Mesendoderm (in vitro differentiated cells): ENCODE data around the gene IL25.
"Not testable (repeated sequence)": the region's sequence is repeated elsewhere in the genome, so short reads cannot be mapped to it uniquely, and the experiment has no call there.

Experiments
- DNase-seq: peaks from one replicate; pipeline ENCODE4 v3.0.0; 2013
- H2AK5ac ChIP-seq: 2 replicates; pipeline ENCODE4 v1.6.1; 2013; ENCODE audit warnings: low read length, inconsistent platforms
- H2BK120ac ChIP-seq: 2 replicates; pipeline ENCODE4 v1.6.1; 2013; ENCODE audit warnings: low read depth, mild to moderate bottlenecking, low read length, moderate library complexity, mixed read lengths
- H2BK15ac ChIP-seq: replicated peaks from 2 replicates; pipeline ENCODE4 v1.6.1; 2013; ENCODE audit warnings: low read depth, mild to moderate bottlenecking, moderate library complexity
- H2BK5ac ChIP-seq: 2 replicates; pipeline ENCODE4 v1.6.1; 2013; ENCODE audit warnings: low read length, inconsistent platforms
- H3K18ac ChIP-seq: 2 replicates; pipeline ENCODE4 v1.6.1; 2013; ENCODE audit warnings: mild to moderate bottlenecking, low read length, mixed read lengths
- H3K23ac ChIP-seq: one replicate; pipeline ENCODE4 v1.6.1; 2013; ENCODE audit warnings: low read length
- H3K27ac ChIP-seq: 2 replicates; pipeline ENCODE4 v1.5.1; 2013; ENCODE audit warnings: low read depth, mild to moderate bottlenecking, inconsistent platforms, low read length, moderate library complexity
- H3K27me3 ChIP-seq: 2 replicates; pipeline ENCODE4 v1.6.1; 2013; ENCODE audit warnings: low read length, control low read depth, mild to moderate bottlenecking, inconsistent platforms; ENCODE audit not compliant: insufficient read depth, poor library complexity
- H3K36me3 ChIP-seq: 2 replicates; pipeline ENCODE4 v1.6.1; 2013; ENCODE audit warnings: low read length, inconsistent platforms; ENCODE audit not compliant: control insufficient read depth, insufficient read depth
- H3K4ac ChIP-seq: one replicate; pipeline ENCODE4 v1.6.1; 2013; ENCODE audit warnings: low read depth, mild to moderate bottlenecking, low read length, moderate library complexity
- H3K4me1 ChIP-seq: 2 replicates; pipeline ENCODE4 v1.6.1; 2013; ENCODE audit warnings: low read depth, low read length, inconsistent platforms; ENCODE audit not compliant: control insufficient read depth
- H3K4me2 ChIP-seq: 2 replicates; pipeline ENCODE4 v1.6.1; 2013; ENCODE audit warnings: low read length
- H3K4me3 ChIP-seq: 2 replicates; pipeline ENCODE4 v1.5.1; 2013; ENCODE audit warnings: mild to moderate bottlenecking, low read length
- H3K56ac ChIP-seq: one replicate; pipeline ENCODE4 v1.6.1; 2013; ENCODE audit warnings: low read length
- H3K79me1 ChIP-seq: 2 replicates; pipeline ENCODE4 v1.6.1; 2013; ENCODE audit warnings: low read length, inconsistent platforms
- H3K79me2 ChIP-seq: 2 replicates; pipeline ENCODE4 v1.6.1; 2013; ENCODE audit warnings: mild to moderate bottlenecking, low read length; ENCODE audit not compliant: control insufficient read depth, insufficient read depth
- H3K9ac ChIP-seq: 2 replicates; pipeline ENCODE4 v1.6.1; 2013; ENCODE audit warnings: low read length, inconsistent platforms
- H4K5ac ChIP-seq: one replicate; pipeline ENCODE4 v1.6.1; 2013; ENCODE audit warnings: low read length
- H4K8ac ChIP-seq: one replicate; pipeline ENCODE4 v1.6.1; 2013; ENCODE audit warnings: low read depth, mild to moderate bottlenecking, control low read depth, low read length, moderate library complexity
- WGBS: extraction: QIAGEN DNeasy Blood & Tissue Kit; methylation state at CpG from one replicate; pipeline ENCODE4 v1.1.7; 2013; ENCODE audit warnings: low lambda C conversion rate, missing lambda C conversion rate; ENCODE audit not compliant: insufficient coverage; ENCODE audit errors: extremely low coverage; 5-methylcytosine and 5-hydroxymethylcytosine counted together

IL25 gene

GRCh38 chr14:23417269-23417668 lies 44.7 kb downstream of the IL25 start:
- not testable (repeated sequence) for H2BK120ac ChIP-seq, H2AK5ac ChIP-seq, H3K36me3 ChIP-seq, H2BK5ac ChIP-seq, DNase-seq, H3K4ac ChIP-seq, H3K56ac ChIP-seq, H3K27me3 ChIP-seq, H3K18ac ChIP-seq, H4K5ac ChIP-seq, H4K8ac ChIP-seq, H2BK15ac ChIP-seq, H3K27ac ChIP-seq, H3K23ac ChIP-seq, H3K4me3 ChIP-seq, H3K79me1 ChIP-seq, H3K9ac ChIP-seq, H3K4me2 ChIP-seq, H3K79me2 ChIP-seq, H3K4me1 ChIP-seq
- no CpG with 5 or more reads among the region's 12 CpGs for WGBS

GRCh38 chr14:23418021-23418420 lies 45.4 kb downstream of the IL25 start:
- H3K4me2 ChIP-seq, result no peak overlapping the region
- WGBS, result no CpG with 5 or more reads among the region's 21 CpGs
- H2BK5ac ChIP-seq, result no peak overlapping the region
- no peaks in the 10 kb centered on the region for H3K79me1 ChIP-seq
- no peak overlapping the region for H3K18ac ChIP-seq
- H3K4ac ChIP-seq, result no peak overlapping the region
- H3K27me3 ChIP-seq, result no peaks in the 10 kb centered on the region
- DNase-seq, result no peak
- H2BK15ac ChIP-seq, result no peak overlapping the region
- no peak overlapping the region for H2BK120ac ChIP-seq
- H4K8ac ChIP-seq, result no peak overlapping the region
- H4K5ac ChIP-seq, result no peak overlapping the region
- no peak overlapping the region for H3K27ac ChIP-seq
- H3K4me1 ChIP-seq, result no peaks in the 10 kb centered on the region
- no peak overlapping the region for H3K23ac ChIP-seq
- no peak overlapping the region for H3K56ac ChIP-seq
- no peaks in the 10 kb centered on the region for H3K36me3 ChIP-seq
- no peak overlapping the region for H3K9ac ChIP-seq
- no peak overlapping the region for H2AK5ac ChIP-seq
- no peaks in the 10 kb centered on the region for H3K79me2 ChIP-seq
- H3K4me3 ChIP-seq, result no peak overlapping the region

- not testable (repeated sequence) for H3K4me2 ChIP-seq, H2BK120ac ChIP-seq, H3K4me3 ChIP-seq, H3K79me2 ChIP-seq, DNase-seq, H3K4me1 ChIP-seq, H3K27me3 ChIP-seq, H2AK5ac ChIP-seq, H4K8ac ChIP-seq, H2BK5ac ChIP-seq, H4K5ac ChIP-seq, H3K56ac ChIP-seq, H3K23ac ChIP-seq, H3K4ac ChIP-seq, H2BK15ac ChIP-seq, H3K36me3 ChIP-seq, H3K18ac ChIP-seq, H3K27ac ChIP-seq, H3K79me1 ChIP-seq, H3K9ac ChIP-seq
- 100% methylated on average over 1 of the region's 17 CpGs for WGBS
Observed at GRCh38 chr14:23419646-23420045, 47.0 kb downstream of the IL25 start.

GRCh38 chr14:23421594-23421993 lies 49.0 kb downstream of the IL25 start:
- no peak overlapping the region for H2AK5ac ChIP-seq
- H3K79me1 ChIP-seq, result no peaks in the 10 kb centered on the region
- no peak overlapping the region for H4K5ac ChIP-seq
- no peak overlapping the region for H3K56ac ChIP-seq
- H2BK15ac ChIP-seq, result no peak overlapping the region
- no peak overlapping the region for H3K9ac ChIP-seq
- no peak overlapping the region for H3K23ac ChIP-seq
- no peak overlapping the region for H2BK5ac ChIP-seq
- H3K36me3 ChIP-seq, result no peaks in the 10 kb centered on the region
- H3K4me1 ChIP-seq, result no peaks in the 10 kb centered on the region
- no peak overlapping the region for H4K8ac ChIP-seq
- H3K27me3 ChIP-seq, result no peaks in the 10 kb centered on the region
- H3K18ac ChIP-seq, result no peak overlapping the region
- H3K4me2 ChIP-seq, result no peak overlapping the region
- H3K27ac ChIP-seq, result no peak overlapping the region
- H3K79me2 ChIP-seq, result no peaks in the 10 kb centered on the region
- H3K4me3 ChIP-seq, result no peak overlapping the region
- H2BK120ac ChIP-seq, result no peak overlapping the region
- DNase-seq, result no peak
- H3K4ac ChIP-seq, result no peak overlapping the region

- no peak overlapping the region for H2AK5ac ChIP-seq
- no peak overlapping the region for H4K5ac ChIP-seq
- H3K79me2 ChIP-seq, result no peaks in the 10 kb centered on the region
- H3K4ac ChIP-seq, result no peak overlapping the region
- H3K27ac ChIP-seq, result no peak overlapping the region
- H2BK15ac ChIP-seq, result no peak overlapping the region
- no peak overlapping the region for H3K18ac ChIP-seq
- H3K23ac ChIP-seq, result no peak overlapping the region
- H3K27me3 ChIP-seq, result no peaks in the 10 kb centered on the region
- H2BK120ac ChIP-seq, result no peak overlapping the region
- H3K9ac ChIP-seq, result no peak overlapping the region
- no peak overlapping the region for H3K4me3 ChIP-seq
- no peak overlapping the region for H4K8ac ChIP-seq
- H3K36me3 ChIP-seq, result no peaks in the 10 kb centered on the region
- H2BK5ac ChIP-seq, result no peak overlapping the region
- WGBS, result no CpG with 5 or more reads among the region's 6 CpGs
- H3K4me1 ChIP-seq, result no peaks in the 10 kb centered on the region
- H3K4me2 ChIP-seq, result no peak overlapping the region
- no peaks in the 10 kb centered on the region for H3K79me1 ChIP-seq
- no peak overlapping the region for H3K56ac ChIP-seq
- DNase-seq, result no peak
Observed at GRCh38 chr14:23423657-23424056, 51.0 kb downstream of the IL25 start.

- Histone ChIP-seq H4K8ac (no peak overlapping the region), H4K5ac (no peak overlapping the region), H3K27me3 (no peaks in the 10 kb centered on the region), H2BK5ac (no peak overlapping the region), H2AK5ac (no peak overlapping the region), H3K4me3 (no peak overlapping the region), H3K79me2 (no peaks in the 10 kb centered on the region), H3K4me2 (no peak overlapping the region), H3K9ac (no peak overlapping the region), H3K4ac (no peak overlapping the region), H3K23ac (no peak overlapping the region), H2BK120ac (no peak overlapping the region), H3K36me3 (no peaks in the 10 kb centered on the region), H3K27ac (no peak overlapping the region), H3K79me1 (no peaks in the 10 kb centered on the region), H2BK15ac (no peak overlapping the region), H3K4me1 (no peaks in the 10 kb centered on the region), H3K56ac (no peak overlapping the region), H3K18ac (no peak overlapping the region)
- WGBS, result no CpG with 5 or more reads among the region's 10 CpGs
- DNase-seq, result no peak
Observed at GRCh38 chr14:23425169-23425568, 52.6 kb downstream of the IL25 start.
